ENCODE results near the gene SSR3. TPM values are rescaled to one million over a fixed set of nuclear protein-coding genes. Genes with fewer than 3 reads are reported as not detected.

Gene SSR3
- total and polyA plus RNA-seq, 2 of the 13 experiments (the other 11 are each of a cell fraction or from before 2014, with no cell fraction given), result 229 to 325 TPM

GRCh38 chr3:156581954-156582353 lies 27.0 kb upstream of the SSR3 start (continued):
- no peak for TF ChIP-seq THAP9 (CRISPR knock-in tag; IDR thresholded peaks at IDR 0.05; ENCODE audit: borderline replicate concordance)
- TF ChIP-seq ZNF816 (CRISPR knock-in tag; IDR thresholded peaks at IDR 0.05; ENCODE audit: borderline replicate concordance), result no peak
- no peak for TF ChIP-seq TBL1XR1 (IDR thresholded peaks at IDR 0.05; ENCODE audit: borderline replicate concordance, low read length, partially characterized antibody)
- no peak for TF ChIP-seq ZNF280B (CRISPR knock-in tag; IDR thresholded peaks at IDR 0.05; ENCODE audit: borderline replicate concordance)
- no peak for TF ChIP-seq ZNF558 (CRISPR knock-in tag; IDR thresholded peaks at IDR 0.05; ENCODE audit: borderline replicate concordance)
- no peak for TF ChIP-seq MZF1 (CRISPR knock-in tag; IDR thresholded peaks at IDR 0.05; ENCODE audit: borderline replicate concordance)
- no peak for TF ChIP-seq ZNF446 (CRISPR knock-in tag; IDR thresholded peaks at IDR 0.05)
- TF ChIP-seq ZNF180 (CRISPR knock-in tag; IDR thresholded peaks at IDR 0.05; ENCODE audit: borderline replicate concordance, low read depth), result no peak
- TF ChIP-seq ZNF407 (CRISPR knock-in tag; IDR thresholded peaks at IDR 0.05; ENCODE audit: not compliant biosample characterization), result no peak
- no peak for TF ChIP-seq ZBTB34 (CRISPR knock-in tag; IDR thresholded peaks at IDR 0.05)
- no peak for TF ChIP-seq SAP130 (CRISPR knock-in tag; IDR thresholded peaks at IDR 0.05; ENCODE audit: low read depth)
